ENCODE results near the gene PPM1D.
A peak's percentile ranks its signal among the peaks of the same experiment; 100 is the strongest.
"Not testable (repeated sequence)": the region's sequence is repeated elsewhere in the genome, so short reads cannot be mapped to it uniquely, and the experiment has no call there.

PPM1D gene

DNA sequence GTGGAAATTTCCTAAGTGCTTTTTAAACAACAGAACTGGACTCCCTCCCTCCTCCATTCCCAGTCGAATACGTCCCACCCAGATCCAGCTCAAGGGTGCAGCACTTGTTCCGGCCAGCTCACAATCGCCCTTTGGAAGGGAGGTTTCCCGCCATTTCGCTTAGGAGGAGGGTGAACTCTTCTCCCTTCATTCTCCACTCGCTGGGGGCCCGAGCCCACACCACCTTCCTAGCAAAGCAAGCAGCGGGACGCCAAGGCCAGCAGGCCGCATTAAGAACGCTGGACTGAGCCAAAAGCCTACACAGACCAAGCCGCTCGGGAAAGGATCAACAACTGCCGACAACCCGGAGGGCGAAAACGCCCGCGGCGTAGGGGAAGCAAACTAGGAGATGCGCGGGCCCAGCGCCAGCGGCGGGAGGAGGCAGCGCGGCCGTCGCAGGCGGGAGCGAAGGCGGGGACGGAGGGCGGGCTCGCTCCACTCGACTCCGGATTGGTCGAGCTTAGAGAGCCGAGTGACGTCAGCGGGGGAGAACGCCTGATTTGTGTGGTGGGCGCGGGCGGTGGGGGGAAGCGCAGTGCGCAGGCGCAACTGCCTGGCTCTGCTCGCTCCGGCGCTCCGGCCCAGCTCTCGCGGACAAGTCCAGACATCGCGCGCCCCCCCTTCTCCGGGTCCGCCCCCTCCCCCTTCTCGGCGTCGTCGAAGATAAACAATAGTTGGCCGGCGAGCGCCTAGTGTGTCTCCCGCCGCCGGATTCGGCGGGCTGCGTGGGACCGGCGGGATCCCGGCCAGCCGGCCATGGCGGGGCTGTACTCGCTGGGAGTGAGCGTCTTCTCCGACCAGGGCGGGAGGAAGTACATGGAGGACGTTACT is at the start of gene PPM1D:
TSS of gene PPM1D (plus strand) at position 574 of the 870 bp plus-strand sequence. CDS start at position 796, 222 bp downstream.
- peak; percentile 99 for DNase-seq (ENCODE audit: extremely low spot score)
- TF ChIP-seq ELF4 (IDR thresholded peaks at IDR 0.05) (no peak; the same call in 1 of the 2 replicates), ZNF384 (IDR thresholded peaks at IDR 0.05) (no peak), CTBP1 (IDR thresholded peaks at IDR 0.05; ENCODE audit: borderline replicate concordance) (no peak), L3MBTL2 (conservative IDR thresholded peaks at IDR 0.05) (peak; percentile 94), ARNT (IDR thresholded peaks at IDR 0.05) (no peak), SUZ12 (IDR thresholded peaks at IDR 0.05) (no peak), SP1 (IDR thresholded peaks at IDR 0.05) (no peak), BHLHE40 (IDR thresholded peaks at IDR 0.05; ENCODE audit: borderline replicate concordance) (no peak), FOXM1 (IDR thresholded peaks at IDR 0.05; ENCODE audit: borderline replicate concordance) (no peak)
- TF ChIP-seq, protein P1, sequence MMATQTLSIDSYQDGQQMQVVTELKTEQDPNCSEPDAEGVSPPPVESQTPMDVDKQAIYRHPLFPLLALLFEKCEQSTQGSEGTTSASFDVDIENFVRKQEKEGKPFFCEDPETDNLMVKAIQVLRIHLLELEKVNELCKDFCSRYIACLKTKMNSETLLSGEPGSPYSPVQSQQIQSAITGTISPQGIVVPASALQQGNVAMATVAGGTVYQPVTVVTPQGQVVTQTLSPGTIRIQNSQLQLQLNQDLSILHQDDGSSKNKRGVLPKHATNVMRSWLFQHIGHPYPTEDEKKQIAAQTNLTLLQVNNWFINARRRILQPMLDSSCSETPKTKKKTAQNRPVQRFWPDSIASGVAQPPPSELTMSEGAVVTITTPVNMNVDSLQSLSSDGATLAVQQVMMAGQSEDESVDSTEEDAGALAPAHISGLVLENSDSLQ (IDR thresholded peaks at IDR 0.05), result peak; percentile 86
- ChIA-PET POLR2A (interaction anchor here (0.6 to 2.8 kb wide), 41 partner anchors 9 to 576 kb away, joined by 3 to 38 read pairs (median 4); partner anchors contain the start of genes APPBP2, BCAS3 and HEATR6), CTCF (interaction anchor here (1.4 kb wide), 1 partner anchor 30 kb away, joined by 5 read pairs; no protein-coding TSS in a partner anchor)

- DNase-seq (ENCODE audit: extremely low spot score); POLR2A ChIA-PET; CTCF ChIA-PET: not testable (repeated sequence)
Observed at GRCh38 chr17:60552255-60552654, 47.7 kb upstream of the PPM1D start.

GRCh38 chr17:60554377-60554788 is 45.6 kb upstream of the PPM1D start:
- CTCF ChIA-PET, result interaction anchor here (0.8 to 1.0 kb wide), 2 partner anchors 13 to 15 kb away, joined by 3 read pairs; no protein-coding TSS in a partner anchor
- DNase-seq (ENCODE audit: extremely low spot score), result no peak
- POLR2A ChIA-PET, result interaction anchor here (0.9 to 1.3 kb wide), 2 partner anchors 28 to 45 kb away, joined by 3 to 5 read pairs; partner anchors contain the start of genes APPBP2 and PPM1D
- TF ChIP-seq ZNF384 (IDR thresholded peaks at IDR 0.05) (no peak), SP1 (IDR thresholded peaks at IDR 0.05) (no peak), CTBP1 (IDR thresholded peaks at IDR 0.05; ENCODE audit: borderline replicate concordance) (no peak), FOXK2 (IDR thresholded peaks at IDR 0.05) (no peak), FOXM1 (IDR thresholded peaks at IDR 0.05; ENCODE audit: borderline replicate concordance) (no peak), LEF1 (IDR thresholded peaks at IDR 0.05; ENCODE audit: borderline replicate concordance) (no peak), FOXA1 (IDR thresholded peaks at IDR 0.05) (no peak), BHLHE40 (IDR thresholded peaks at IDR 0.05; ENCODE audit: borderline replicate concordance) (no peak), L3MBTL2 (conservative IDR thresholded peaks at IDR 0.05) (no peak), SUZ12 (IDR thresholded peaks at IDR 0.05) (no peak), TARDBP (IDR thresholded peaks at IDR 0.05) (no peak)
- TF ChIP-seq, protein P1 (IDR thresholded peaks at IDR 0.05), result no peak

DNA sequence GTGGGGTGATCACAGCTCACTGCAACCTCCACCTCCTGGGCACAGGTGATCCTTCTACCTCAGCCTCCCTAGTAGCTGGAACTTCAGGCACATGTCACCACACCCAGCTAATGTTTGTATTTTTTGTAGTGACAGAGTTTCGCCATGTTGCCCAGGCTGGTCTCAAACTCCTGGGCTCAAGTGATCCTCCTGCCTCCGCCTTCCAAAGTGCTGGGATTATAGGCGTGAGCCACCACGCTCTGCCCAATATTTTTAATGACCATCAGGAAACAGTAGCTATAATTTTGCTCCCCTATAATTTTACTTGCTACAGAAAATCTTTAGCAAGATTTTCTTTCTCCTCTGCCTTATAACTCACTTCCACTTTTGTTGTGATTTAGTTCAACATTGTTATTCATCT is 44.2 kb upstream of the PPM1D start:
- TF ChIP-seq FOXM1 (IDR thresholded peaks at IDR 0.05; ENCODE audit: borderline replicate concordance), result no peak
- TF ChIP-seq L3MBTL2 (conservative IDR thresholded peaks at IDR 0.05), result no peak
- no peak for TF ChIP-seq LEF1 (IDR thresholded peaks at IDR 0.05; ENCODE audit: borderline replicate concordance)
- TF ChIP-seq ZNF384 (IDR thresholded peaks at IDR 0.05), result no peak
- TF ChIP-seq NFRKB (IDR thresholded peaks at IDR 0.05), result no peak
- TF ChIP-seq, protein P1 (IDR thresholded peaks at IDR 0.05), result no peak
- no peak for TF ChIP-seq BHLHE40 (IDR thresholded peaks at IDR 0.05; ENCODE audit: borderline replicate concordance)
- TF ChIP-seq TARDBP (IDR thresholded peaks at IDR 0.05), result no peak
- ChIA-PET CTCF (no interaction called here), POLR2A (no interaction called here)
- no peak for DNase-seq (ENCODE audit: extremely low spot score)

DNA sequence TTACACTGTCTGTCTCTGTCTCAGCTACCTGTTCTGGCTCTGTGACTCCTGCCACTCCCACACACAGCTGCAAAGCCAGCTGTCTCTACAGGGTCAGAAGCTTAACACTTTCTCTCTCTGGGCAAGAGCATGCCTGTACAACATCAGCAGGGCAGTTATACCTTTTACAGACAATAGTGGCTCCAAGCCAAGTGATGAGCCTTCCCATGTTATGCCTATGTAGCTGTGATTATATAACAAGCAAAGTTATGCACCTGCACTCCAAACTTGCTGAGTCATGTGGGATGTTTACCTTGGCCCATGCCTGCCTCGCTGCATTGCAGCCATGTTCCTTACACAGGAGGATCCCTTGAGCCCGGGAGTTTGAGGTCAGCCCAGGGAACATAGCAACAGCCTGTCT is 42.2 kb upstream of the PPM1D start:
- TF ChIP-seq ELF4 (IDR thresholded peaks at IDR 0.05), result no peak
- TF ChIP-seq ZNF384 (IDR thresholded peaks at IDR 0.05), result no peak
- no peak for TF ChIP-seq TARDBP (IDR thresholded peaks at IDR 0.05)
- TF ChIP-seq L3MBTL2 (conservative IDR thresholded peaks at IDR 0.05), result no peak
- TF ChIP-seq CTBP1 (IDR thresholded peaks at IDR 0.05; ENCODE audit: borderline replicate concordance), result no peak
- TF ChIP-seq BHLHE40 (IDR thresholded peaks at IDR 0.05; ENCODE audit: borderline replicate concordance), result no peak
- no peak for TF ChIP-seq SUZ12 (IDR thresholded peaks at IDR 0.05)
- no peak for TF ChIP-seq FOXM1 (IDR thresholded peaks at IDR 0.05; ENCODE audit: borderline replicate concordance)
- no peak for DNase-seq (ENCODE audit: extremely low spot score)
- ChIA-PET CTCF (interaction anchor here (0.6 to 1.0 kb wide), 2 partner anchors 12 to 80 kb away, joined by 3 read pairs; no protein-coding TSS in a partner anchor), POLR2A (no interaction called here)

- no peak for DNase-seq (ENCODE audit: extremely low spot score)
- CTCF ChIA-PET, result no interaction called here
- POLR2A ChIA-PET, result no interaction called here
- TF ChIP-seq ELF4 (IDR thresholded peaks at IDR 0.05) (no peak), NFRKB (IDR thresholded peaks at IDR 0.05) (no peak), ZNF384 (IDR thresholded peaks at IDR 0.05) (no peak), CTBP1 (IDR thresholded peaks at IDR 0.05; ENCODE audit: borderline replicate concordance) (no peak), FOXK2 (IDR thresholded peaks at IDR 0.05) (no peak), LEF1 (IDR thresholded peaks at IDR 0.05; ENCODE audit: borderline replicate concordance) (no peak), SUZ12 (IDR thresholded peaks at IDR 0.05) (no peak), L3MBTL2 (conservative IDR thresholded peaks at IDR 0.05) (no peak), TARDBP (IDR thresholded peaks at IDR 0.05) (no peak), SP1 (IDR thresholded peaks at IDR 0.05) (no peak), BHLHE40 (IDR thresholded peaks at IDR 0.05; ENCODE audit: borderline replicate concordance) (no peak), ARNT (IDR thresholded peaks at IDR 0.05) (no peak), HDGF (IDR thresholded peaks at IDR 0.05; ENCODE audit: borderline replicate concordance) (no peak), FOXM1 (IDR thresholded peaks at IDR 0.05; ENCODE audit: borderline replicate concordance) (no peak), FOXA1 (IDR thresholded peaks at IDR 0.05) (no peak)
- TF ChIP-seq, protein P1 (IDR thresholded peaks at IDR 0.05), result no peak
Observed at GRCh38 chr17:60559659-60559994, 40.4 kb upstream of the PPM1D start.
